HG02970 (cell line): ENCODE results near the gene LCTL.

Source experiments
- ATAC-seq: cut with Tn5 transposase; IDR thresholded peaks from one replicate; pipeline ENCODE4 v1.9.1; 2021; ENCODE audit warnings: mild to moderate bottlenecking, moderate library complexity, moderate number of reproducible peaks; ENCODE audit not compliant: unreplicated experiment, low FRiP score

LCTL gene

DNA sequence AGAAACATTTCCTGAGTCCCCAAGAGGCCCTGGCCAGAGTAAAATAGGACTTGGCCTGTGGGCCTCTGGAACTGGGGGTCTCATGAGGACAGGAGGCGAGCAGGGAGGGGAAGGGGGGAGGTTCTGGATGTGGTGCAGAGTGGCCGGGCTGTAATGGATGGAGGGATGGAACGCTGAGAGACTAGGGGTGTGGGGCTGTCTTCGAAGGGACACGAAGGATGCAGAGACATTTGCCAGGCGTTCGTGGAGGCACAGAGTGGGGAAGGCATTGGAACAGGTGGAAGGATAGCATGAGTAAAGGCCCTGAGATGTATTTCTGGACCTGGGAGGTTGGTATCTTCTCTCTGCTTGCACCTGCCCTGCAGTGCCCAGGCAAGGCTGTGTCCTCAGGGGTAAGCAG lies 2.1 kb upstream of the LCTL start:
- ATAC-seq = no peak

DNA sequence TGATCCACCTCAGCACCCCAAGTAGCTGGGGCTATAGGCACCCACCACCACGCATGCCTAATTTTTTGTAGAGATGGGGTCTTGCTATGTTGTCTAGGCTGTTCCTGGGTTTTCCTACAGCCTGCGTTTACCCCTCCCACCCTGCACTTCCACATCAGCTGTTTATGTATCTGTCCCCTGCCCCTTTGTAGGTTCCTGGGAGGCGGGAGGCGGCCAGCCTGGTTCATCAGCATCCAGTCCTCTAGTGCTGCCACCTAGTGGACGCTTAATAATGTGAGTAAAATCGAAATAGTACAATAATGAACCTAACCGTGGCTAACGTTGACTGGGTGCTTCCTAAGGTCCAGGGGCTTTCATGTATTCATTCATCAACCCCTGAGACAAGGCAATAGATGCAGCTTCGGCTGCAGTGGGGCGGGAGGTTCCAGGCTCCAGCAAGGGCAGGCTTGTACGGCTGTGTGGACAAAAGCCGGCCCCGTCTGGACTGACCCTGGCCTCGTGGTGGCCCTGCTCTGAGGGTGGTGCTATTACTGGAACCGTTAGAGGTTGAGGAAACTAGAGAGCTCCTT lies 1.2 kb upstream of the LCTL start:
- ATAC-seq = no peak

DNA sequence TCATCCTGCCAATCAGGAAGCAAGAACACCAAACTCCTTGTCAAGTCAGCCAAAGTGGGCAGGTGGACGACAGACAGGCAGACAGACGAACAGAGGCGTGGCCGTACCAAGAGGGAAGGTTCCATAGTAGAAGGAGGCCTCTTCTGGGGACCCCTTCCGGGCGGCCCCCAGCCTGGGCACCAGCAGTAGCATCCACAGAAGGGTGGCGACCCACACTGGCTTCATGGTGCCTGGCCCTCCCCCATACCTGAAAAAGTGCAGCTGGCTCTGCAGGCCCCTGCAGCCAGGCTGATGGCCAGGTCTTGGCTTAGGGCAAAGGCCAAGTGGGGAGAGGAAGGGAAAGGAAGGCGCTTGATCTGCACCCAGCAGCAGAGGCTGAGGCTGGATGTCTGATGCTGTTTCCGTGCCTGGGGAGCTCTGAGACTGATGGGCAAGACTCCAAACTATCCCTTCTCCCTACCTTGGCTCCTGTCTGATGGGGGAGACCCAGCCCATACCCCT lies 607 bp downstream of the LCTL start:
- no peak for ATAC-seq

DNA sequence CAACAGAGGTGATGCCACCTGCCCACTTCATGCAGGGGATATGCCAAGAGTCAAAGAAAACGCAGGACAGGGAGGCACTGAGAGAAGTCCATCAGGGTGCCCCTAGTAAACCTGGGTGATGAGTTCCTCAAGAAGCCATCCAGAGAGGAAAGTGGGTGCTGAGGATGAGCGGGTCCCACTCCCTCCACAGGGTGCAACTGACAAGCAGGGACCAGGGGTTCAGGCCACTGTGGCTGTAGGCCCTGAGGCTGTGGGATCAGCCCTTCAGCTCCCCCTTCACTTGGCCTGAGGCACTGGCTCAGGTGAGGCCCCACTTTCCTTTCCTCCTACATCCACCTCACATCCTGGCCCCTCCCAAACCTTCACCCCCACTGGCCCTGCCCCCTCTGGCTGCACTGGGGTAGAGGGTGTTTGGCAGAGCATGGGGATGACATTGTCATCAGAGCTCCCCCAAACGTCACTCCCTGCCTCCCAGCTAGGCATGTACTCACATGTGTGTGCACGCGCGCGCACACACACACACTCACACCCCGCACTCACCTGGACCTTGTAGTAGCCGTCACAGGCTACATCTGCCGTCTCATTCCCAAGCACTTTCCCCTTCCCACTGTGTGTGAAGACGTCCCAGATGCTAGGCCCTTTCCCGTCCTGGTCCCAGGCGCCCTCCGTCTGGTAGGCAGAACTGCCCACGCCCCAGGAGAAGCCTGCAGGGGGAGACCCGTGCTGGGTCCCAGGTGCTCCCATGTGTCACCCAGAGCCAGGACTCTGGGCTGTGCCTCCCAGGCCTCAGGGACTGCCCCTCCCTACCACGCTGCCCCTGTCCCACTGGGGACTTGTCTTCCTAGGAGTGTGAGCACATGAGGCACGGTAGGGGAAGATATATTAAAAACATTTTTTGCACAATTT lies 1.4 kb downstream of the LCTL start:
- ATAC-seq = no peak

DNA sequence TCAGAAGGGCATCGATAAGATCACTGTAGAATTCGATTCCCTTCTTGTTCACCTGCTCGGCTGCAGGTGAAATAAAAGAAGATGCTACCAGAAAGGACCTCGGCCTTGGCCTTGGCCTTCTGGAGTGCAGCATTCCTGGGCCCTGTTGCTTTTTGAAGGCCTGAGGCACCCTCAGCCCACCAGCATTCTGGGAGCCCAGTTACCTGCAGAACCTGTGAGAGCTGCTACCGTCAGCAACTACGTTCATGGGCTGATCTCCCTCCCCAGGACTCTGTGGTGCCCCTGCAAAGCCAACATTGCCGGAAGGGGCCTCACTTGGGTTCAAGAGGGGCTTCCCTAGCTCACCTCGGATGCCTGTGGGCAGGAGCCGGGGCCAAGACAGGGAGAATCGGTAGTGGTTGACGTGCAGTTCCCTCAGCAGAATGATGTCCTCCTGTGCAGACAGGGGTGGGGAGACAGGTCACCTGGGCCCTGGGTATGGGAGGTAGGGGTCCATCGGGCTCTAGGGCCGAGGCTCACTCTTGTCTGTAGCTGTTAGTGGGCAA lies 2.2 kb downstream of the LCTL start:
- ATAC-seq = no peak

DNA sequence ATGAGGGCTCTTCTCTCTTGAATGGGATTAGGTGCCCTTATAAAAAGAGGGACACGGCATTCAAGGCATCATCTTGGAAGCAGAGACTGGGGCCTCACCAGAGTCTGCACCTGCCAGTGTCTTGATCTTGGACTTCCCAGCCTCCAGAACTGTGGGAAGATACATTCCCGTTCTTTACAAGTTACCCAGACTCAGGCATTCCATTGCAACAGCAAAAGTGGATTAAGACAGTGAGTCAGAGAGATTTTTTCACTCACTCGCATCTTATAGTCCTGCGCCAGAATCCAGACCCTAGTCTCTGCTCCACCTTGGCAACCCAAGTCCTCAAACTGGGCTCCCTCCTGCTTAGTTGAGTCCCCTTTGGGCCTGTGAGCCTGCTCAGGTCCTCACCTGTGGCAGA lies 2.7 kb downstream of the LCTL start:
- ATAC-seq = no peak

DNA sequence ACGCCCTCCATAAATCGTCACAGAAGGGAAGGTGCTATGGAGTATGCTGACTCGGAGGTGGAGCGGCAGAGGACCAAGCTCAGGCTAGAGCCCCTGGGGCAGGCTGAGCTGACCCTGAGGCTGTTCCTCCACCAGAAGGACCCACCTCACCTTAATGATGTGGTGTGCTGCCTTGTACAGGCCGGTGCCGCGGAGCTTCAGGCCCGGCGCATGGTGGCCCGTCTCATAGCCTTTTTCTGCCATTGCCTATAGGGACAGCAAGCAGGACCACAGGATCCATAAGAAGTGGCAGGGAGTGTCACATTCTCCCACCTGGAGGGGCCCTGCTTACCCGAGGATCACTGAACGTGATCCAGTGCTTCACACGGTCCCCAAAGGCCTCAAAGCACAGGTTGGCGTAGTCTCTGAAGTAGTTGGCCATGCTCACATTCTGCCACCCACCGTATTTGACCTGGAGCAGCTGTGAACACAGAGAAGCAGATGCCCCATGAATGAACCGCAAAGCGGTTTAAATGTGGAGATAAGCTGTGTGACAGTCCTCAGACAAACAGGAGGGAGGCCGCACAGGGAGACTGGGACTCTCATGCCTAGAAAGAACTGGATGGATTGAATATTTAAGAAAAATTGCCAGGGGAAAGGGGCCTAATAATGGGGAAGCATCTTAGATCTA lies 4.8 kb downstream of the LCTL start:
- ATAC-seq = no peak

DNA sequence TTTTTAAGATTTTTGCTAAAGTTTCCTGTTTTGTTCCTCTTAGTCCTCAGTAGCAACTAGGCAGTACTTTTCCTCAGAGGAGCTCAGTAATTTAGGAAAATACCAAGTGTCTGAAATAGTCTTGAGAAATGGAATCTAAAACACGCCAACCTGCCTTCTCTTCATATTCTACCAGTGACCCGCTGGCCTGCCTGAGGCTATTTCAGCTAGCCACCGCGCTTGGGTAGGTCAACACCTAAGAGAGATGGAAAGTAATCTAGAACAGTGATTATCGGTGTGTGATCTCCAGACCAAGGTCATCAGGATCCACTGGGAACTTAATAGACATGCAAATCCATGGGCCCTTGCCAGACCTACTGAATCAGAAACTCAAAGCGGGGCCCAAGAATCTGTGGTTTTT lies 7.5 kb downstream of the LCTL start:
- ATAC-seq = no peak

DNA sequence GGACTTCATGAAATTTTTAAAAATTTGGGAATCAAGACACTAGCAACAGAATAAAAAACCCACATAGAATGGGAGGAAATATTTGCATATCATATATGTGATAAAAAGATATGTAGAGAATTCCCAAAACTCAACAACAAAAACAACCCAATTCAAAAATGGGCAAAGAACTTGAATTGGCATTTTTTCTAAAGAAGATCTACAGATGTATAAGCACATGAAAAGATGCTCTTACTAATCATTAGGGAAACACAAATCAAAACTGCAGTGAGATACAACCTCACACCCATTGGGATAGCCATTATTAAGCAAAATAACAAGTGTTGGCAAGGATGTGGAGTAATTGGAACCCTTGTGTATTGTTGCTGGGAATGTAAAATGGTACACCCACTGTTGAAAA lies 10.1 kb downstream of the LCTL start:
- ATAC-seq = no peak

DNA sequence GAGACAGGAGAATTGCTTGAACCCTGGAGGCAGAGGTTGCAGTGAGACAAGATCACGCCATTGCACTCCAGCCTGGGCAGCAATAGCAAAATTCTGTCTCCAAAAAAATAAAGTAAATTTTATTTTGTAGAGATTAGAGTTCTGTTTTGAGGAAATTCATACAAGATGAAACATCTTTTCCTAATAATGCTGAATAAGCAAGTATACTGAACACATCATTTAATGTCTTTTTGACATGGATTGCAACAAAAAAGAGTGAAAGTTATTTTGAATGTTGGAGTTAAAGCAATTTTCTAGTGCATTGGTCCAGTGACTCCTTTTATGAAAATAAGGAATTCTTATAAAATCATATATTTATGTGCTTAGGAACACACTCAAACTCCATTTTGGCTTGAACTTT lies 20.5 kb downstream of the LCTL start:
- ATAC-seq = no peak

DNA sequence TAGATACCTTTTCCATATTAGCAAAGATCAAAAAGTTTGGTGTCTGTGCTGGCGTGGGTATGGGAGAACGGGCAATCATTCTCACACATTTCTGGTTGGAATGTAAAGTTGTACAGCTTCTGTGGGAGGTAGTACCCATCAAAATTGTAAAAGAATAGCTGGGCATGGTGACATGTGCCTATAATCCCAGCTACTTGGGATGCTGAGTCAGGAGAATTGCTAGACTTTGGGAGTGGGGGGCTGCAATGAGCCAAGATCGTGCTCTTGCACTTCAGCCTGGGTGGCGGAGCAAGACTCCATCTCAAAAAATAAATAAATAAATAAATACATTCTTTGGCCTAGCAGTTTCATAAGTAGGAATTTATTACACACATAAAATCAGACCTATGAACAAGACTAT lies 22.9 kb downstream of the LCTL start:
- no peak for ATAC-seq

DNA sequence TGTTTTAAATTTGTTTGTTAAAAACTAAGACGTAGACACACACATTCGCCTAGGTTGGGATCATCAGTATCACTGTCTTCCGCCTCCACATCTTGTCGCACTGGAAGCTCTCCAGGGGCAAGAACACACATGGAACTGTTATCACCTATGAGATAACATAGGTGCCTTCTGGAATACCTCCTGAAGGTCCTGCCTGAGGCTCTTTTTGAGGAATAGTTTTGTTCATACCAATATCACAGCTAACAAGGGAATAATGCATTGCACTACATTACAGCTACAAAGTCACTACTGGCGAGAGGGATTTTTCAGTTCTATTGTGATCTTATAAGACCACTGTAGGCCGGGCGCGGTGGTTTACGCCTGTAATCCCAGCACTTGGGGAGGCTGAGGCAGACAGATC lies 30.7 kb downstream of the LCTL start:
- ATAC-seq = no peak

DNA sequence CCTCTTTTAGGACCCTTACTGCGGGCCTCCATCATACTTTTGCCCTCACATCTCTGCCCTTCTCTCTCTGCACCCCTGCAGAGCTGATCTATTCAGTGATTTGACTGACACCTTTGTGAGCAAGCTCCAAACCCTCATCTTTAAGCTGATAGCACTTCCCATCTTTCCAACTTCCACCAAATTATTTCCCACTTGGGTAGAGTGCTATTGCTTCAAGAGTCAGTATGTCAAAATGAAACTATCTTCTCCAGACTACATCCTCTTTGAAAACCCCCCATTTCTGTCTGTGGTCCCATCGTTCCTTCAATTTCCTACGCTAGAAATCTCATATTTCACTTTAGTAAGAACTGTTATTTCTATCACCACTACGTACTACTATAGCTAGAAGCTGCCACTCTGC lies 41.0 kb downstream of the LCTL start:
- no peak for ATAC-seq

DNA sequence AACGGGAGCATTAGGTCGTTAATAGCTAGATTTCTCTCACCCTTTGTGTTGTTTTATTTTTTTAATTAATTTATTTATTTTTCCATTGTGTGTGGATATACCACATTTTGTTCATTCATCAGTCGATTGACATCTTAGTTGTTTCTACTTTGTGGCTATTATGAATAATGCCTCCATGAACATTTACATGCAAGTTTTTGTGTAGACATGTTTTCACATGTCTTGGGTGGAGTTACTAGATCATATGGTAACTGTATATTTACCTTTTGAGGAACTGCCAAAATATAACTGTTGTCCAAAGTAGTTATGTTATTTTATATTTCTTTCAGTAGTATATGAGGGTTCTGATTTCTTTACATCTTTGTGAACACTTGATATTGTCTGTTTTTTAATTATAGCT lies 41.9 kb downstream of the LCTL start:
- no peak for ATAC-seq

DNA sequence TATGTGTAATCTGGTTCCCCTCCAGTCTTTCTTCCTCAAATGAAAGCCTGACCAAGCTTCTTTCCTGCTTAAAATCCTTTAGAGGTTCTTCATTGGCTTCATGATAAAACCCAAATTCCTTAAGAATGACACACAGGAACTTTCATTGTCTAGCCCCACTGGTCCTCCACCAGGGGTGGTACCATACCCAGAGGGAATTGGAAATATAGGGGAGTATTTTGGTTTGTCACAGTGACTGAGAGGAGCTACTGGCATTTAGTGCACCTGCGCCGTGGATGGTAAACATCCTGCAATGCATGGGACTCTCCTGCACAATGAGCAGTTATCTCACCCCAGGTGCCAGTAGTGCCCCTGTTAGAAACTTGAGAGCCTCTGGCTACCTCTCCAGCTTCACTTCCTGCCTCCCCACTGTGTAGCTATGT lies 49.9 kb downstream of the LCTL start:
- ATAC-seq = no peak

DNA sequence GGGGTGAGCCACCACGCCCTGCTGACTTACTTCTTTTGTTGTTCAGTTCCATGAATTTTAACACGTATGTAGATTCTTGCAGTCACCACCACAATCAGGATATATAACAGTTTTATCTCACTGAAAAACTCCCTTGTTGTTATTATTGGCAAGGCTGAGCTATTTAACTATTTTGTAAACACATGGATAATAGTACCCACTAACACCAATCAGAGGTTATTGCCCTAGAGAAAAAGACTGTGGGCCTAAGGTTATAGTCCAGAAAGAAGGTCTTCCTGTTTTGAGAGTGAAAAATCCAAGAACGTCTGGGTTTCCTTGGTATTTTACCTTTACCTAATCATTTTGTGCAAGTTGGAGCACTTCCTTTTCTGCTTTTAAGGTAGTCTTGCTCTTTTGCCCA lies 51.2 kb downstream of the LCTL start:
- no peak for ATAC-seq

DNA sequence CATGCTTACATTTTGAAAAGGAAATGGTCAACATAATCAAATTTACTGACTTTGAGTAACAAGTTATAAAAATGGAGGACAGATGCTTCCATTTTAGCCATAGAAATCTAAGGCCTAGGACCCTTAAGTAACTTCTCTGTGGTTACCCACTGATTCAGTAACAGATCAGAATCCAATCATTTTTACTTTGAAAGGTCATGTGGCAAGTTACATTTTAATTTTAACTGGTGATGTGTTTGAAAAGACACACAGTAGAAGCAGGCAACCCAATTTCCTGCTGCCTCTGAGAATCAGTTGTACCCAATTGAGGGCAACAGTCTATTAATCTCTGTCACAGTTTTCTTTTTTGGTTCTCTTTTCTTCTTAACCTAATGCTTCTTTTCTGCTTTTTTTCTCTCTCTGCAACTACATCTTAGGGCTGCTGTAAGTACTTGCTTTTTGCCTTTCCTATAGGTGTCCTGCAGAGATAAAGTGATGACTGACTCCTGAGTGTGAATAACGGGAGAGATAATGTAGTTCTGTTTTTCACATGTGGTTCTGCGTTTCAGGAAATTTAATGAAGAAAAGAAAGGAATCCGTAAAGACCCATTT lies 57.4 kb downstream of the LCTL start:
- ATAC-seq = no peak

DNA sequence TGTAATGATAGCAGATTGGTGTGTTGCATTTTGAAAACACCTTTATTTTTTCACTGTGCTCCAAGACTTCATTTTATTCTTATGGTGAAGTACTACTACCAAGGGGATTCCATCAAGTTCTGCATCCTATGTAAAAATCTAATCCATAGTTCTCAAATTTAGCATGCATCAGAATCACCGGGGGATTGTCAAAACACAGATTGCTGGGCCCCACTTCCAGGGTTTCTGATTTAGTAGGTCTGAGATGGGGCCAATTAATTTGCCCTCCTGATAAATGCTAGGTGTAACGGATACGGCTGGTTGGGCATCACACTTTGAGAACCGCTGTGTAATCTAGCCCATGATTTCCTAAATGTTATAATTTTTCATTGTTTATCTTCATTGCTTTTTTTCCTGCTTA lies 60.0 kb downstream of the LCTL start:
- ATAC-seq = no peak

DNA sequence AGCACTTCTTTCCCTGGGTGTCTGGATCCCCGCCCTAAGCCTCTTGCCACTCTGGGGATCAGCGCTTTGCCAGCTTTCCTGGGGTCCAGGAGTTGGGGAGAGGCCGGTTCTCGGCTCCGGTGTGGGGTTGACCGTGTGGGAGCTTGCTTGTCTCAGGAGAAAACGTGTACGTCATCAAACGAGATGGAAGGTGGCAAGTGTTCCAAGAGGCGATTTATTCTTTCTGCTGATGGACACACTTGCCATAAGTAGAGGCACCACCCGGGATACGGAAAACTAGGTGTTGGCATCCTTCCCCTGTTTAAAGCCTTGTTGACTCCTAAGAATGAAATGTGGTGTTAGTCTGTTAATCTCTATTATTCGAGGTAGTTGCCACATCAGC lies 60.4 kb downstream of the LCTL start:
- ATAC-seq = peak; percentile 27

DNA sequence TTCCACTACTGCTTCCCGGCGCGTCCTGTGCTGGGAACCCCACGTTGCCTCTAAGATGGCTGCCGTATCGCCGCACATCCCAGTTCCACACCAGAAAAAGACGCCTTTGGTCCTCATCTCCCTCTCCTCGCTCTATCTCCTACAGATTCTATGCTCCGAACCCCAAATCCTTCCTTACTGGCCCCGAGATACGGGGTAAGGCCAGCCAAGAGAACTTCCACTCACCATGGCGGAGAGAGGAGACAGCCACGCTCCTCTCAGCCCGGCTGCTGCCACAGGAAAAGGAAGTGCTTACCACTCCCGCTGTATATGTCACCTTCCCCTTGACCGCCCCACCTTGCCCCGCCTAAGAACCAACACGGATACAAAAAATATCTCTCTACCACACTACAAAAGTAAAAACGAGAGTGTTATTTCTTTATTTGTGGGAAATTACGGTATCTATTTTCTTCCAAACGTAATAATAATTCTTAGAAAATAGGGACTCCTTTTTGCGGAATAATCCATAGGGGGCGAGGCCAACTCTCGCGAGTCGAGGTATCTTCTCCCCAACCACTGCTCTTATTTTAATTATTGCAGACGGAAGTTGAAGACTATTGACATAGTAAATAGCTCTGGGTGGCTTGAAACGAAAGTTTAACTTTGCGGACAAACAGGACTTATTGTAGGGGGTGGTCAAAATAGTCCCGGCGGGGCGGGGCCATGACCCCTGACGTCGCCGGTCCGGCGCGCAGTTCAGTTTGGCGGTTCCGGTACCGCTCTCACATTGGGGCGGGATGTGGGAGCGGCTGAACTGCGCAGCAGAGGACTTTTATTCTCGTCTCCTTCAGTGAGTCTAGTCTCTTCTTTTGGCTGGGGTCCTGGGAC lies 61.0 kb downstream of the LCTL start, which contains the start of the genes RPL4 and ZWILCH:
Gene RPL4 (minus strand): TSS at position 293 of the 867 bp plus-strand sequence. CDS start 65 bp downstream, at position 228.
Gene ZWILCH (plus strand): TSS at position 764 of the 867 bp plus-strand sequence. CDS start 13 bp downstream, at position 777.
- peak; percentile 80 for ATAC-seq
